Fibroblast of villous mesenchyme (primary cell): ENCODE results near the gene RASA3. TPM values are rescaled to one million over a fixed set of nuclear protein-coding genes. Genes with fewer than 3 reads are reported as not detected.

ENCODE experiments used
- DNase-seq: peaks from one replicate; pipeline ENCODE4 v3.0.0-alpha.2; 2010; ENCODE audit warnings: low read depth
- H3K4me3 ChIP-seq: 2 replicates; pipeline ENCODE4 v1.5.1; 2011; ENCODE audit warnings: low read depth, mild to moderate bottlenecking, low read length
- total RNA-seq: library from RNA; depleted of rRNA; stranded (reverse); fragments of >200 nt; gene quantifications from 2 replicates; pipeline ENCODE4 v1.2.3, GENCODE V29; 2012
- TF ChIP-seq, protein P1 (sequence below): IDR thresholded peaks from 2 replicates; pipeline ENCODE4 v1.5.1; 2012; ENCODE audit warnings: low read depth, mild to moderate bottlenecking, low read length; ENCODE audit not compliant: insufficient read depth

Gene RASA3
- total RNA-seq, 1 donor = 34.1 TPM

GRCh38 chr13:114019367-114019766 is 113.1 kb downstream of the RASA3 start:
- TF ChIP-seq, protein P1, sequence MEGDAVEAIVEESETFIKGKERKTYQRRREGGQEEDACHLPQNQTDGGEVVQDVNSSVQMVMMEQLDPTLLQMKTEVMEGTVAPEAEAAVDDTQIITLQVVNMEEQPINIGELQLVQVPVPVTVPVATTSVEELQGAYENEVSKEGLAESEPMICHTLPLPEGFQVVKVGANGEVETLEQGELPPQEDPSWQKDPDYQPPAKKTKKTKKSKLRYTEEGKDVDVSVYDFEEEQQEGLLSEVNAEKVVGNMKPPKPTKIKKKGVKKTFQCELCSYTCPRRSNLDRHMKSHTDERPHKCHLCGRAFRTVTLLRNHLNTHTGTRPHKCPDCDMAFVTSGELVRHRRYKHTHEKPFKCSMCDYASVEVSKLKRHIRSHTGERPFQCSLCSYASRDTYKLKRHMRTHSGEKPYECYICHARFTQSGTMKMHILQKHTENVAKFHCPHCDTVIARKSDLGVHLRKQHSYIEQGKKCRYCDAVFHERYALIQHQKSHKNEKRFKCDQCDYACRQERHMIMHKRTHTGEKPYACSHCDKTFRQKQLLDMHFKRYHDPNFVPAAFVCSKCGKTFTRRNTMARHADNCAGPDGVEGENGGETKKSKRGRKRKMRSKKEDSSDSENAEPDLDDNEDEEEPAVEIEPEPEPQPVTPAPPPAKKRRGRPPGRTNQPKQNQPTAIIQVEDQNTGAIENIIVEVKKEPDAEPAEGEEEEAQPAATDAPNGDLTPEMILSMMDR = no peak
- no peak for DNase-seq
- H3K4me3 ChIP-seq = no peak overlapping the region

DNA sequence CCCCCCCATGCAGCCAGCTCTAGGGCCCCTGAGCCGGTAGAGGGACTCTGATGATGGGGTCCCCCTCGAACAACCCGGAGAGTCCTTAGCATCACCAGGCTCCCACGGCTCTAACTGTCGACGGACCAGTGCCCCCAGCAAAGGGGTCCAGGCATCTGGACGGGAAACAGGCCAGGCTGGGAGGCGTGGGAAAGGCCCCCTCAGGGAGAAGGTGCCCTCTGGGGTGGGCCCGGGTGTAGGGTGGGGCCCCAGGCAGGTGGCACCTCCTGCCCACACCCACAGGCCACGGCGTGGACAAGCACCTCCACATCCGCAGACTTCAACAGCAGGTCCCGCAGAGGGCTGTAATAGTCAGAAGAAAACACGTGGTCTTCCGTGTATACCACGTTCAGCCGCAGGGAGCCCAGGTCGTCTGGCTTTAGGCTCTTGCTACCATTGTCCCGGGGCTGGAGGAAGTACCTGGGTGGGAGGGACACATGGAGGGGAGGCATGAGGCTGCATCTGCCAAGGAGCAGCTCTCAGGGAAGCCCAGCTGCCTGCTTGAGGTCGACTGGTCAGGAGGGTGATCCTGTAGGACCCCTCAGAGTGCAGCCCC is 113.9 kb downstream of the RASA3 start:
- no peak overlapping the region for H3K4me3 ChIP-seq
- DNase-seq = no peak
- TF ChIP-seq, protein P1 = no peak

DNA sequence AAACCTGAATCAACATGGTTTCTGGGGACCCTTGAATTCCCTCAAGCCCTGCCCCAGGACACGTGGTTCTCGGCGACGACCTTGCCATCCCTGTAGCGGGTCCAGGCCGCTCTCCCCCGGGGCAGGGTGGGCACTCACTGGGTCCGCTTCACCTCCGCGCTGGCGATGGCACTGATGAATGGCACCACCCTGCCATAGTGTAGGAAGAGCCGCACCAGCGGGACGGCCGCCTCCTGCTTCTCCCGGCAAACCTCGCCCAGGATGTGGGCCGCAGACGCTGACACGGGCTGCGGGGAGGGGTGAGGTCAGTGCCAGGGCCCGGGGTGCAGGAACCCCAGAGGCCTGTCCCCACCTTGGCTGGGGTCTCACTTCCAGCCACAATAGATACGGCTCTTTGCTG is 114.5 kb downstream of the RASA3 start:
- TF ChIP-seq, protein P1 = no peak
- DNase-seq = no peak
- H3K4me3 ChIP-seq = no peak overlapping the region

DNA sequence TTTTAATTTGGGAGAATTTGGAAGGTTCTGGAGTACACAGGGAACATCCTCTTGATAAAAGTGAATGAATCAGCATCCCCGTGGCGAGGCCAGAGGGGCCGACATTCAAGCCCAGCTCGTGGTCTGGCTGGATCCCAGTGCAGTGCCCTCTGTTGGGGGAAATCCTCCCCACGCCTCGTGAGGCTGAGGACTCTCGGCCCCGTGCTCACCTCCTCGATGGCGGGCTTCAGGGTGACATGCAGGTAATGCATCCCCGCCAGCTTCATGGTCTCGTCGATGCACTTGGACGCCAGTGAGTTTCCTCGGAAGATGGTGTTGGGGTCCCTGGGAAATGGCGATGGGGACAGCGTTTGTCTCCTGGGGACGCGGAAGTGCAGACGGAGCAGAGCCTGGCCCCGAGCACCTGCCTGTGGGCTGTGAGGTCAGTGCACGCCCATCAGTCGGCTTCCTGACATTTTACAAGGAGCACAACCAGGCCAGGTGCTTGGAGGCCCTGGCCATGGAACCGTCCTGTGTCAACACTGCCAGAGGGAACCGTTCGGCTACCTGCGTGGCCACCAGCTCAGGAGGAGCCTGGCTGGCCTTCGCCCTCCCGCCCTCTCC is 115.3 kb downstream of the RASA3 start:
- DNase-seq = peak; percentile 45
- TF ChIP-seq, protein P1 = peak; percentile 33
- no peak overlapping the region for H3K4me3 ChIP-seq

DNA sequence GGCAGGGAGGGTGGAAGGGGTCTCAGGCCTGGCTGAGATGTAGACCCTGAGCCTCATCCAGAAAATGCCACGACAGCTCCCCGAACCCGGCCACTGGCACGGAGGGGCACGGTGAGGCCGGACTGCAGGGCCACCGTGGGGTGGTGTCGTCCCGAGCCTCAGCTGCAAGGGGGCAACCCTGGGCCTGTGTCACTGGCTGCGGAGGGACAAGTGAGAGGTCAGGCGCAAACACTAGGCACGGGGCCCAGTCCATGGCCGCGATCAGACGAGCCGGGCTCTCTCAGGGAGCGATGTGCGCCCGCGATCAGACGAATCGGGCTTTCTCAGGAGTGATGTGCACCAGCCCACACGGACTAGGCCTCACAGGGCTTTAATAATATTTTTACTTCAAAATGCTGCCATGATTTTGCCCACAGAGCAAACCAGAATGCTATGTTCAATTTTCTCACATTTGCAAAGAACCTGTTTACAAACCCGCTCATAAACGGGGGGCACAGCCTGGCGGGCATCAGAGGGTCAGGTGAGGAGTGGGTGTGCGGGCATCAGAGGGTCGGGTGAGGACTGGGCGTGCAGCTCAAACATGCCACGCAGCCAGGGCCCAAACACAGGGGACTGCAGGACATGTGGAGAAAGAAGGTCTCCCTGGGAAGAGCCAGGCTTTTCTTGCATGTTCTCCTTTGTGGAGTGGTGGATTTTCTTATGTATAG is 115.9 kb downstream of the RASA3 start:
- no peak overlapping the region for H3K4me3 ChIP-seq
- TF ChIP-seq, protein P1 = no peak
- DNase-seq = no peak

DNA sequence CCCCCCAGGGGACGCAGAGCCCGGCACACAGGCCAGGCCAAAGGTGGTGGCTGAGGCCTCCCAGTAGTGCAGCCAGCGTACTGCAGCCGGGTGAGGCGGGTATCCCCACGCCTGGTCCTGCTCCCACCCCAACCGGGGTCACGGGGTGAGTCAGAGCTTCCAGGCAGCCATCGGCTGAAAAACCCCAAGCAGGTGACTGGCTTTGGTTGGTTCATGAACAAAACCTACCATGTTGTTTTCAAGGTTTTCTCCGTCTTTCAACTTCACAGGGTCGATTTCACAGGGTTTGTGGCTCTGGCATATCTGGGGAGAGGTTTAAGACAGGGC is 116.5 kb downstream of the RASA3 start:
- no peak overlapping the region for H3K4me3 ChIP-seq
- DNase-seq = no peak
- TF ChIP-seq, protein P1 = no peak
